Heart right ventricle (tissue), 16 donors: ENCODE measurements around the gene SLC25A11. TPM values are rescaled to one million over a fixed set of nuclear protein-coding genes. Genes with fewer than 3 reads are reported as not detected.
A peak's percentile ranks its signal among the peaks of the same experiment; 100 is the strongest.
"Not testable (repeated sequence)": the region's sequence is repeated elsewhere in the genome, so short reads cannot be mapped to it uniquely, and the experiment has no call there.

Experiments
- ATAC-seq, 8 donors: fragments of 200-7000 bp; cut with Tn5 transposase; one replicate each; pipeline ENCODE4 v1.9.1; 2020; ENCODE audit warnings: mild to moderate bottlenecking in 8 of 8, moderate library complexity in 8 of 8, moderate number of reproducible peaks in 1 of 8
- DNase-seq, 2 donors: peaks; one replicate each; pipeline ENCODE4 v3.0.0-alpha.2; 2020
- H3K27ac ChIP-seq, 10 donors: fragments of 200-600 bp; sonication (generic) in 2 of 10; one replicate each; pipeline versions ENCODE4 v1.5.0 to v1.8.0; 2020 to 2022; ENCODE audit warnings: mild to moderate bottlenecking in 3 of 10
- H3K27me3 ChIP-seq, 7 donors: fragments of 200-600 bp; one replicate each; pipeline ENCODE4 v1.8.0; 2021 to 2022; ENCODE audit warnings: mild to moderate bottlenecking in 2 of 7
- H3K36me3 ChIP-seq, 9 donors: fragments of 200-600 bp; sonication (generic) in 1 of 9; one replicate each; pipeline versions ENCODE4 v1.5.0 to v1.8.0; 2020 to 2022; ENCODE audit warnings: mild to moderate bottlenecking in 2 of 9
- H3K4me1 ChIP-seq, 9 donors: fragments of 200-600 bp; sonication (generic) in 1 of 9; one replicate each; pipeline versions ENCODE4 v1.5.0 to v1.8.0; 2020 to 2022; ENCODE audit warnings: mild to moderate bottlenecking in 4 of 9
- H3K4me3 ChIP-seq, 10 donors: fragments of 200-600 bp; sonication (generic) in 2 of 10; one replicate each; pipeline versions ENCODE4 v1.5.0 to v1.8.0; 2020 to 2022; ENCODE audit warnings: mild to moderate bottlenecking in 7 of 10, moderate library complexity in 2 of 10
- H3K9me3 ChIP-seq, 11 donors: fragments of 200-600 bp in 10 of 11; sonication (generic) in 2 of 11; one replicate each; pipeline versions ENCODE4 v1.5.0 to v1.8.0; 2013 to 2022; ENCODE audit warnings: mild to moderate bottlenecking in 2 of 11, control low read depth in 1 of 11, moderate library complexity in 1 of 11
- CTCF ChIP-seq, 9 donors: fragments of 200-600 bp; sonication (generic) in 2 of 9; IDR thresholded peaks; one replicate each; pipeline versions ENCODE4 v1.5.0 to v1.8.0; 2021 to 2022; ENCODE audit warnings: antibody characterized with exemption in 9 of 9, mild to moderate bottlenecking in 5 of 9, moderate library complexity in 1 of 9
- WGBS, 2 donors: extraction: QIAGEN DNeasy Blood & Tissue Kit; methylation state at CpG; one replicate each; pipeline ENCODE4 v1.1.7; 2013; ENCODE audit warnings: inconsistent platforms in 1 of 2; 5-methylcytosine and 5-hydroxymethylcytosine counted together
- intact Hi-C, 10 donors: fragments of 100-400 bp; cut with DNase I; formaldehyde crosslinking; loops; one replicate each; pipeline versions ENCODE4 v1.11.1 to v1.14.2; 2022
- polyA plus RNA-seq, 2 donors: library from polyadenylated mRNA; stranded (reverse); fragments of 200-250 nt; gene quantifications; one replicate each; pipeline ENCODE4 v1.2.3, GENCODE V29; 2013
- total RNA-seq, 10 donors: library from RNA; stranded (reverse); fragmentation: NEBNext Ultra II Directional in 3 of 10; extraction: Animal tissue kit (Norgen Biotek cat#: 25700) in 3 of 10; gene quantifications; one replicate each; pipeline versions ENCODE4 v1.2.1 to v1.2.4, GENCODE V29; 2021 to 2023
- donor health status: Arrhythmogenic right ventricular cardiomyopathy.
- donor health status: ischemic (EF 13 %, LVEDD 7.1; RV severe dilation, severe dysfunction).
- donor health status: healthy with polysubstance abuse.
- donor health status: DM: no; HTN: yes; CAD: no.
- donor health status: DM: no; HTN: no; CAD: no.
- donor health status: ischemic (EF 25% LVEDD 6.9; RV normal size, moderate dysfunction).
- donor health status: ischemic (EF 25% LVEDD 5.7; RV mildly dilated, moderate dysfunction).
- donor health status: healthy.
- donor health status: DM: yes; HTN: yes; CAD: no.
- donor health status: Ischemic cardiomyopathy.
- donor health status: ischemic (EF 35%, LVEDD 5.7; RV mildly dilated, moderate dysfunction).
- donor health status: nonischemic (EF 11% LVEDD 7.7; RV severe dilation, severe dysfunction).
- donor health status: DM: yes; HTN: yes; CAD: no.
- donor health status: PGD.
- donor health status: ischemic (EF 29% LVEDD 5.4; RV normal size, mild dysfunction).
- donor health status: nonischemic (EF 23%, LVEDD 6.1; RV moderate dilation, normal function).

The SLC25A11 gene
- total and polyA plus RNA-seq, 12 donors = 126 to 312 (median 240) TPM

DNA sequence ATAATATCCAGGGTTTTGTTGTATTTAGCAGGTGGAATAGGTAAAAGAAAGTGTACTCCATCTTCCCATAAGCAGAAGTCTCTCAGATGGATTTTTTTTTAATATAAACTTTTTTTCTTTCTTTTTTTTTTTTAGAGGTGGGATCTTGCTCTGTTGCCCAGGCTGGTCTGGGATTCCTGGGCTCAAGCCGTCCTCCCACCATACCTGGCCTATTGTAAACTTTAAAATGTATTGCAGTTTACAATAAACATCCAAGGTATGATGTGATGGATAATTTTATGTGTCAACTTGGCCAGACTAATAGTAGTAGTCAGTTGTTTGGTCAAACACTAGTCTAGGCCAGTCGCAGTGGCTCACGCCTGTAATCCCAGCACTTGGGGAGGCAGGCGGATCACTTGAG lies 18.5 kb downstream of the SLC25A11 start:
- no peak for ATAC-seq
- no peak for TF ChIP-seq CTCF (IDR thresholded peaks at IDR 0.05)
- DNase-seq = no peak
- WGBS, 2 donors = 96 to 97% methylated on average over 4 of the region's 4 CpGs
- no peak overlapping the region for H3K4me3 ChIP-seq
- no peaks in the 10 kb centered on the region for H3K36me3 ChIP-seq
- H3K4me1 ChIP-seq = peaks cover 0 to 11% (median 0%) of the 10 kb centered on the region in 9 donors
- intact Hi-C loops = no loop called here
- H3K27ac ChIP-seq = no peak overlapping the region
- H3K27me3 ChIP-seq = no peaks in the 10 kb centered on the region
- no peaks in the 10 kb centered on the region for H3K9me3 ChIP-seq

DNA sequence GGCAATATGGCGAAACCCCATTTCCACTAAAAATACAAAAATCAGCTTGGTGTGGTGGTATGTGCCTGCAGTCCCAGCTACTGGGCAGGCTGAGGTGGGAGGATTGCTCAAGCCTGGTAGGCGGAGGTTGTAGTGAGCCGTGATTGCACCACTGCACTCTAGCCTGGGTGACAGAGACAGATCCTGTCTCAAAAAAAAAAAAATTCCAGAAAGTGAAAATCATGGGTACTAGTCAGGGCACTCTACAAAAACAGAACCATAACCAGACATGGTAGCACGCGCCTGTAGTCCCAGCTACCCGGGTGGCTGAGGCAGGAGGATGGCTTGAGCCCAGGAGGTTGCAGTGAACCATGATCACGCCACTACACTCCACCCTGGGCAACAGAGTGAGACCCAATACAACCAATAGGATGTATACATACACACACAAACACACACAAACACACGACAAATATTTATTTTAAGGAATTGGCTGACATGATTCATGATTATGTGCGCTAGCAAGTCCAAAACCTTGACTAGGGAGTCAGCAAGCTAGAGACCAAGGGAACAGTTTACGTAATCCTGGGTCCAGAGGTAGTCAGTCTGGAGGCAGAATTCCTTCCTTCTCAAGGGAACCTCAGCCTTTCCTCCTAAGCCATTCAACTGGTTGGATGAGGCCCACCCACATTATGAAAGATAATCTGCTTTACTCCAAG lies 19.3 kb downstream of the SLC25A11 start:
- Histone ChIP-seq H3K27ac (no peak overlapping the region), H3K36me3 (no peaks in the 10 kb centered on the region), H3K4me1 (peaks cover 0 to 11% (median 0%) of the 10 kb centered on the region in 9 donors), H3K4me3 (no peak overlapping the region), H3K9me3 (no peaks in the 10 kb centered on the region), H3K27me3 (no peaks in the 10 kb centered on the region)
- intact Hi-C loops = no loop called here
- peak in 1 of 8 donors; percentile 56 for ATAC-seq
- no peak for DNase-seq
- 88 to 90% methylated on average over 10 of the region's 10 CpGs for WGBS, 2 donors
- TF ChIP-seq CTCF (IDR thresholded peaks at IDR 0.05) = no peak

GRCh38 chr17:4919511-4920047 lies 20.3 kb downstream of the SLC25A11 start:
- no peak for ATAC-seq
- intact Hi-C loops = loop anchor here in 2 of 10 donors (10.0 kb wide), 2 partner anchors 65 to 145 kb away; partner anchors contain the start of gene CAMTA2 (in 1 of the 2)
- Histone ChIP-seq H3K36me3 (no peaks in the 10 kb centered on the region), H3K4me3 (no peak overlapping the region), H3K4me1 (peaks cover 0 to 11% (median 0%) of the 10 kb centered on the region in 9 donors), H3K27ac (no peak overlapping the region), H3K9me3 (no peaks in the 10 kb centered on the region), H3K27me3 (no peaks in the 10 kb centered on the region)
- TF ChIP-seq CTCF (IDR thresholded peaks at IDR 0.05) = no peak
- no peak for DNase-seq
- WGBS, 2 donors = 68 to 70% methylated on average over 8 of the region's 8 CpGs

DNA sequence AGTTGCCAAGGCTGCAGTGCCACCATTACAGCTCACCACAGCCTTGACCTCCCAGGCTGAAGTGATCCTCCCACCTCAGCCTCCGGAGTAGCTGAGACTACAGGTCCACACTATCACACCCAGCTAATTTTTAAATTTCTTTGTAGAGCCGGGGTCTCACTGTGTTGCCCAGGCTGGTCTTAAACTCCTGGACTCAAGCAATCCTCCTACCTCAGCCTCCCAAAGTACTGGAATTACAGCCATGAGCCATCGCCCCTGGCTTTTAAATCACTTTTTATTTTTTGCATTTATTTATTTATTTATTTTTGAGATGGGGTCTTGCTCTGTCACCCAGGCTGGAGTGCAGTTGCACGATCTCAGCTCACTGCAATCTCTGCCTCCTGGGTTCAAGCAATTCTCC lies 25.3 kb downstream of the SLC25A11 start:
- 90 to 94% methylated on average over 4 of the region's 4 CpGs for WGBS, 2 donors
- not testable (repeated sequence) for DNase-seq, ATAC-seq, H3K27ac ChIP-seq, H3K9me3 ChIP-seq, H3K4me1 ChIP-seq, H3K4me3 ChIP-seq, H3K27me3 ChIP-seq, H3K36me3 ChIP-seq
- intact Hi-C loops = loop anchor here in 2 of 10 donors (10.0 kb wide), 2 partner anchors 70 to 150 kb away; partner anchors contain the start of gene CAMTA2 (in 1 of the 2)

DNA sequence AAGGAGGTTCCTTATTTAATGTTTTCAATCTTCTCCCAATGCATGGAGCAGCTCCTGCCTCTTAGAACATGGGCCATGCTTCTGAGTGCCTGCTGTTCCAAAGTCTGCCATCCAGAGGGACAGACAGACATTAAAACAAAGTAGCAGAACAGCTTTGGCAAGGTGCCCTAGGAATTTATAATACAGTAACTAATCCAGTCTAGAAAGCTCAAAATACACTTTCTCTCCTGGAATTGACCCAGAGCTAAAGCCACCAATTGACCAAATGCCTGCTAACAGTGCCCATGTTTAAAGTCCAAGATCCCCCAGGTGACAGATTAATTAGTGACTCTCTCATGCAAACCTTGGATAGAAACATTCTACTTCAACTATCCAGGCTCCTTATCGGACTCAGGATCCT lies 25.9 kb downstream of the SLC25A11 start:
- WGBS, 2 donors = 86 to 96% methylated on average over 1 of the region's 1 CpG
- H3K27ac ChIP-seq = no peak overlapping the region
- no peaks in the 10 kb centered on the region for H3K36me3 ChIP-seq
- intact Hi-C loops = loop anchor here in 2 of 10 donors (10.0 kb wide), 2 partner anchors 71 to 151 kb away; partner anchors contain the start of gene CAMTA2 (in 1 of the 2)
- ATAC-seq (no peak), DNase-seq (no peak)
- H3K4me3 ChIP-seq = no peak overlapping the region
- H3K27me3 ChIP-seq = no peaks in the 10 kb centered on the region
- H3K9me3 ChIP-seq = no peaks in the 10 kb centered on the region
- peaks cover 0 to 9% (median 6%) of the 10 kb centered on the region in 9 donors for H3K4me1 ChIP-seq
- TF ChIP-seq CTCF (IDR thresholded peaks at IDR 0.05) = no peak
